Stomach (tissue), 9 donors: Measurements from ENCODE around the gene FAM20C. TPM values are rescaled to one million over a fixed set of nuclear protein-coding genes. Genes with fewer than 3 reads are reported as not detected.

Experiments
- DNase-seq, 2 donors: peaks; one replicate each; pipeline versions ENCODE4 v3.0.0 to v3.0.0-alpha.2; 2013 to 2019
- H3K27ac ChIP-seq, 5 donors: fragments of 200-600 bp in 4 of 5; sonication (generic) in 4 of 5; one replicate each; pipeline ENCODE4 v1.5.1; 2013 to 2019; ENCODE audit warnings: mild to moderate bottlenecking in 1 of 5, moderate library complexity in 1 of 5
- H3K27me3 ChIP-seq, 3 donors: fragments of 200-600 bp; sonication (generic); one replicate each; pipeline ENCODE4 v1.5.1; 2017 to 2019; ENCODE audit warnings: mixed run types in 1 of 3
- H3K36me3 ChIP-seq, 4 donors: fragments of 200-600 bp; sonication (generic); 1 replicate in 3 of 4; 2 replicates in 1 of 4; pipeline ENCODE4 v1.5.1; 2016 to 2019
- H3K4me1 ChIP-seq, 4 donors: fragments of 200-600 bp; sonication (generic); one replicate each; pipeline ENCODE4 v1.5.1; 2016 to 2019
- H3K4me3 ChIP-seq, 4 donors: fragments of 200-600 bp; sonication (generic) in 3 of 4; one replicate each; pipeline ENCODE4 v1.5.1; 2016 to 2019; ENCODE audit warnings: mild to moderate bottlenecking in 1 of 4
- H3K9me3 ChIP-seq, 4 donors: fragments of 200-600 bp; sonication (generic); one replicate each; pipeline ENCODE4 v1.5.1; 2016 to 2019
- CTCF ChIP-seq, 7 experiments: fragments of 450-650 bp in 4 of 7; fragments of 200-600 bp in 3 of 7; sonication (generic) in 3 of 7; IDR thresholded peaks; one replicate each; pipeline ENCODE4 v1.5.1; 2016 to 2019; ENCODE audit warnings: antibody characterized with exemption in 7 of 7, control low read depth in 2 of 7, mild to moderate bottlenecking in 1 of 7
- EP300 ChIP-seq: sonication (generic); formaldehyde crosslinking; IDR thresholded peaks from one replicate; pipeline ENCODE4 v1.6.1; 2017; ENCODE audit warnings: antibody characterized with exemption
- POLR2A ChIP-seq, 4 donors: fragments of 450-650 bp; IDR thresholded peaks; one replicate each; pipeline ENCODE4 v1.6.1; 2016; ENCODE audit warnings: antibody characterized with exemption in 4 of 4, control low read depth in 2 of 4, mild to moderate bottlenecking in 1 of 4, moderate library complexity in 1 of 4
- POLR2AphosphoS5 ChIP-seq, 3 donors: sonication (generic); formaldehyde crosslinking; IDR thresholded peaks; one replicate each; pipeline ENCODE4 v1.6.1; 2016; ENCODE audit warnings: antibody characterized with exemption in 3 of 3
- WGBS, 5 donors: extraction: QIAGEN DNeasy Blood & Tissue Kit in 3 of 5; methylation state at CpG; one replicate each; pipeline versions ENCODE4 v1.1.5 to v1.1.7; 2013 to 2018; 5-methylcytosine and 5-hydroxymethylcytosine counted together
- intact Hi-C: fragments of 100-400 bp; cut with DNase I; formaldehyde crosslinking; loops from one replicate; pipeline ENCODE4 v1.15.1; 2023; ENCODE audit warnings: low total_unique reads
- polyA plus RNA-seq, 3 donors: library from polyadenylated mRNA; stranded (reverse); fragments of 200-250 nt; gene quantifications; one replicate each; pipeline ENCODE4 v1.2.3, GENCODE V29; 2013
- total RNA-seq, 5 donors: library from RNA; depleted of rRNA; stranded (reverse); fragments of >200 nt; gene quantifications; one replicate each; pipeline versions ENCODE4 v1.1.0 to v1.2.3, GENCODE V29; 2014 to 2016
- donor health status: healthy with polysubstance abuse.
- donor health status: Bipolar disorder and iron deficiency.
- donor health status: healthy.

Gene FAM20C
- total and polyA plus RNA-seq, 8 donors, result 19.1 to 89.8 (median 34.5) TPM

- peaks cover 49 to 82% (median 75%) of the 10 kb centered on the region in 4 donors for H3K36me3 ChIP-seq
- peaks cover 0 to 3% (median 1%) of the 10 kb centered on the region in 4 donors for H3K4me1 ChIP-seq
- H3K27me3 ChIP-seq, result no peaks in the 10 kb centered on the region
- TF ChIP-seq POLR2AphosphoS5 (IDR thresholded peaks at IDR 0.05) (no peak), POLR2A (IDR thresholded peaks at IDR 0.05) (no peak), CTCF (IDR thresholded peaks at IDR 0.05) (no peak), EP300 (no peak)
- peaks cover 0 to 30% (median 11%) of the 10 kb centered on the region in 4 donors for H3K9me3 ChIP-seq
- no peak overlapping the region for H3K4me3 ChIP-seq
- no peak overlapping the region for H3K27ac ChIP-seq
- no peak for DNase-seq
- 94 to 98% (median 96%) methylated on average over 15 of the region's 15 CpGs for WGBS, 5 donors
- intact Hi-C loops, result no loop called here
Observed at GRCh38 chr7:259191-259505, 66.8 kb downstream of the FAM20C start.

- Histone ChIP-seq H3K27me3 (no peaks in the 10 kb centered on the region), H3K36me3 (peaks cover 48 to 75% (median 68%) of the 10 kb centered on the region in 4 donors), H3K27ac (no peak overlapping the region), H3K4me3 (no peak overlapping the region), H3K9me3 (peaks cover 0 to 30% (median 11%) of the 10 kb centered on the region in 4 donors), H3K4me1 (peaks cover 0 to 10% (median 7%) of the 10 kb centered on the region in 4 donors)
- intact Hi-C loops, result no loop called here
- TF ChIP-seq POLR2AphosphoS5 (IDR thresholded peaks at IDR 0.05) (no peak), POLR2A (IDR thresholded peaks at IDR 0.05) (no peak), EP300 (no peak), CTCF (IDR thresholded peaks at IDR 0.05) (no peak)
- WGBS, 5 donors, result 92 to 95% (median 94%) methylated on average over 42 to 44 of the region's 44 CpGs
- no peak for DNase-seq
Observed at GRCh38 chr7:259751-260405, 67.5 kb downstream of the FAM20C start.

- WGBS, 5 donors, result 88 to 94% (median 93%) methylated on average over 15 to 35 of the region's 35 CpGs
- no peak overlapping the region for H3K27ac ChIP-seq
Observed at GRCh38 chr7:260441-261281, 68.3 kb downstream of the FAM20C start.

GRCh38 chr7:261341-262250, 69.2 kb downstream of the FAM20C start:
- Histone ChIP-seq H3K36me3 (peaks cover 40 to 58% (median 51%) of the 10 kb centered on the region in 4 donors), H3K4me3 (no peak overlapping the region), H3K4me1 (peaks cover 9 to 27% (median 16%) of the 10 kb centered on the region in 4 donors), H3K9me3 (peaks cover 0 to 30% (median 11%) of the 10 kb centered on the region in 4 donors), H3K27ac (no peak overlapping the region), H3K27me3 (no peaks in the 10 kb centered on the region)
- WGBS, 5 donors, result 91 to 96% (median 95%) methylated on average over 26 to 32 of the region's 32 CpGs
- intact Hi-C loops, result no loop called here
- DNase-seq, result no peak
- TF ChIP-seq CTCF (IDR thresholded peaks at IDR 0.05), result no peak
- no peak for TF ChIP-seq POLR2A (IDR thresholded peaks at IDR 0.05)
- TF ChIP-seq EP300, result no peak
- no peak for TF ChIP-seq POLR2AphosphoS5 (IDR thresholded peaks at IDR 0.05)

More at GRCh38 chr7:260441-261281, 68.3 kb downstream of the FAM20C start:
- Histone ChIP-seq H3K27me3 (no peaks in the 10 kb centered on the region), H3K36me3 (peaks cover 47 to 67% (median 60%) of the 10 kb centered on the region in 4 donors), H3K9me3 (peaks cover 0 to 30% (median 11%) of the 10 kb centered on the region in 4 donors), H3K4me3 (no peak overlapping the region), H3K4me1 (peaks cover 6 to 18% (median 13%) of the 10 kb centered on the region in 4 donors)
- TF ChIP-seq EP300 (no peak), POLR2A (IDR thresholded peaks at IDR 0.05) (no peak), POLR2AphosphoS5 (IDR thresholded peaks at IDR 0.05) (no peak)
- intact Hi-C loops, result no loop called here
- DNase-seq, result no peak
